Endometrial microvascular endothelial cells (primary cell): Measurements from ENCODE around the gene PXMP4. TPM values are rescaled to one million over a fixed set of nuclear protein-coding genes. Genes with fewer than 3 reads are reported as not detected.

Experiments used
- in situ Hi-C: cut with HindIII; loops from 2 replicates; pipeline ENCODE4 v1.10.0; 2017; ENCODE audit warnings: low sequenced_read_pairs, low pct_unique_long_range_greater_than_20kb; ENCODE audit errors: inconsistent ontology term
- total RNA-seq: library from RNA; depleted of rRNA; stranded (reverse); fragments of >200 nt; gene quantifications from one replicate; pipeline ENCODE4 v1.2.3, GENCODE V29; 2015; ENCODE audit errors: inconsistent ontology term

PXMP4 gene
- total RNA-seq, 1 donor from 2014 or later, result 7.7 TPM

- in situ Hi-C loops, result no loop called here
Observed at GRCh38 chr20:33687993-33688937, 31.8 kb downstream of the PXMP4 start.

DNA sequence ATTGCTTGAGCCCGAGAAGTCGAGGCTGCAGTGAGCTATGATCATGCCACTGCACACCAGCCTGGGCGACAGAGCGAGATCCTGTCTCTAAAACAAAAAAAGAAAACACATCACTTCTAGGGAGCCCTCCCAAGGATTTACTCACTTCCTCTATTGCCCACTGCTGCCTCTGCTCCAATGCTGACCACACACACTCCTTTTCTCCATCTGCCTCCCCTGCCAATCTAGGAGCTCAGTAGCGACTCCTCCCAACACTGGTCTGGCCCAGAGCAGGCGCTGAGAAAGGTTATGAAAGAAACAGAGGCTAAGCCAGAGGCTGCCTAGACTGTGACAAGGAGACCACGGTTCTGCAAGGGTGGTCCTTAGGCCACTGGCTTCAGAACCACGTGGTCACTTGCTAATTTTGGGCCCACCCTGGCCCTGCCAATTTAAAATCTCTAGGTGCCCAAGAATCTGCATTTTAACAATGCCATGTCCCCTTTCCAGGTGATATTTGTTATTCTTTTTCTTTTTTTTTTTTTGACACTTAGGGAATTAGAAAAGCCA, 32.7 kb downstream of the PXMP4 start:
- in situ Hi-C loops, result no loop called here

DNA sequence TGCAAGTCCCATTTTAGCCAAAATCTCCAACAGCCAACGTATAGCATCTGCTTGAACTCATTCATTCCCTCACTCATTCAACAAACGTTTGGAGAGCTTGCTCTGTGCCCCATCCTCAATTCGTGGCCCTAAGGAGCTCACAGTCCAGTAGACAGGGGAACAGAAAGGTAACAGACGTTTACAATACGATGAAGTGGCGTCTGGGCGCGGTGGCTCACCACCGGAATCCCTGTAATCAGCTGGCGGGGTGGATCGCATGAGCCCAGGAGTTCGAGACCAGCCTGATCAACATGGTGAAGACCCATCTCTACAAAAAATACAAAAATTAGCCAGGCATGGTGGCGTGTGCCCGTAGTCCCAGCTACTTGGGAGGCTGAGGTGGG, 33.1 kb downstream of the PXMP4 start:
- in situ Hi-C loops, result no loop called here

DNA sequence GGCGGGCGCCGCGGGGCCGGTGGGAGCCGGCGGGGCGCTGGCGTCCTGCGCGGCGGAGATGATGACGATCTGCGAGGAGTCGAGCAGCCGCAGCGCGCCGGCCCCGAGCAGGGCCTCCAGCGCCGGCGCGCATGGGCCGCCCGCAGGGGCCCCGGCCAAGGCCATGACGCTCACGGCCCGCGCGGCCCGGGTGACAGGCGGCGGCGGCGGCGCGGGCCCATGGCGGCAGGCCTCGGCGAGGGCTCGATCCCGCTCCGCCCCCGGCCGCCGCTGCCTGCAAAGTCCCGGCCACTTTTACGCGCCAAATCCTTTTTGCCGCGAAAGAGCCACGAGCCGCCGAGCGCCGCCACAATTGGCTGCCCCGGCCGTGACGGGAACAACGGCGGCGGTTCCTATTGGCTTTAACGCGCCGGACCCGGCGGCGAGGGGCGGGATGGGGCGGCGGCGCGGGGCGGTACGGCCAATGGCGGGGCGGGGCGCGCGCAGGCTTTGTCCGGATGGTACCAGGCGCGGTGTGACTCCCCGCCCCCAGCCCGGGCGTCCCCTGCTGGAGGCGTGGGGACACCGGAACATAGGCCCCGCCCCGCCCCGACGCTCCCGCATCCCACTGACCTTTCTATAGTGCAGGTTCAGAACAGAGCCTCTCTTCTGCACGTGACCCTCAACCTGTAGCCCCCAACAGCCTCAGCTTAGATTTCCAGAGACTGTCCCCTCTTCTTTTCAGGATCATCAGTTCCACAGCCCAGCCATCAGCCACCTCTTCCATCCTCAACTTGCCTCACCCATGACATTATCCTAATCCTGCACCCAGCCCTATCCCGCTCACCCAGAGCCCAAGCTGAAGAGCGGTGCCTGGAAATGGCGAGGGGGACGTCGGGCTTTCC, 33.8 kb downstream of the PXMP4 start, which contains the start of gene E2F1:
Gene E2F1 (minus strand): TSS at position 286 of the 884 bp plus-strand sequence. CDS start 121 bp downstream, at position 165.
- in situ Hi-C loops, result no loop called here

DNA sequence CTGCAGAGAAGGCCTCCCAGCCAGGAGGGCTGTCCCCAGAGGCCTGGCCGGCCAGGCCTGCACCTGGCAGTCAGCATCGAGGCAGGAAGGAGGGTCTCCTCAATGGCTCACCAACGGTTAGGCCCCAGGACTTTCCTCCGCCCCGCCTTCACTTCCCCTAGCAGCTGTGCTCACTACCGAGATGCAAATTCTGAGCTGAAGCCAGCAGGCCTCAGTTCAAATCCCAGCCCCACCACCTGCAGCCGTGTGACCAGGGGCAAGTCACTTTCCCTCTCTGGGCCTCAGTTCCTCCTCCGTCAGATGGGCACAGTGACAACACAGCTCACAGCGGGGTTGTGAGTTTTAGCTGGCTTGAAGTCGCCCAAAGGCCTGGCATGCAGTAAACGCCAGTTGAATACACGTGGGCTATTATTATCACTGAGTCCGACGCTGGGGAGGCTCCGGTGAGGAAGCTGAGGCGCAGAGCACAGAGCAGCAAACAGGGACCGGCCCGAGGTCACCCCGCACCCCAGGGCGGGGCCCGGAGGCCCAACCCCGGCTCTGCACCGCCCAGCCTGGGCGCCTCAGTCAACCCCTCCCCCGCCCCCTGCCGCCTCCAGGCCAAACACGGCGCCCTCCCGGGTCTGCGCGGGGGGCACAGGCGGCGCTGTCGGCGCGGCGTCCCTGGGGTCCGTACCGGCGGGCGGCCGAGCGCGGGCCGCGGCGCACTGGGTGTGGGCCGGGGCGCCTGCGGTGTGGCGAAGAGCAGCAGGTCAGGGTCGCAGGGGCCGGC, 34.6 kb downstream of the PXMP4 start:
- in situ Hi-C loops, result no loop called here

DNA sequence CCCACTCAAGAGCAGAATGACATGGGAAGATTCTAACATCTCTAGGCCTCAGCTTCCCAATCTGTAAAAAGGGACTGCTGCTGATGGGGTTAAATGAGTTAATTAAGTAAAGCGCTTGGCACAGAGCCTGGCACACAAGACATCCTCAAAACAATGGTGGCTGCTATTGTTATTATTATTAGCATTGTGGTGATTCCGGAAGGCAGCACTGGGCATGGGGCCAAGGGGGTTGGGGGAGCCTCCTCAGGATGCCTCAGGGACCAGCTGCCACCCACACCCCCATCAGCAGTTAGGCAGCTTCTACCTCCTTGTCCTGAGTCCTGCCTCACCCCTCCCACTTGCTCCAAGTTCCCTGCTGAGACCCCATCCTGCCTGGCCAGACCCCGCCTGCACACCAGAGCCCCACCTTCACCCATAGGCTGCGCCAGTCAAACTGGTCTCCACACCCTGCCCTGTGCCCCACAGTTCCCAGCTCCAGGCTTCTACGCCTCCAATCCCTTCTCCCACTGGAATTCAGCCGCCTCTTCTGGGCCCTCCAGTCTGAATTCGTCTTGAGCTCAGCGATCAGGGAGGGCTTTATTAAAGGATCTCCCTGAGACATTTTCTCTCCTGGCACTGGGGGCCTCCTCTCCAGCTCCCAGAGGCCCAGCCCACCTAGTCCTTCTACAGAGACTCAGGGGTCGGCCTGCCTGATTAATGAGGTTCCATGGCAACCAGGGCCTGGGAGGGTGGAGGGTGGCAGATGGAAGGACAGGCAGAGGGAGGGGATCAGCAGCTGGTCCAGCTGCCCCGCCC, 35.4 kb downstream of the PXMP4 start:
- in situ Hi-C loops, result no loop called here

- in situ Hi-C loops, result no loop called here
Observed at GRCh38 chr20:33681728-33682353, 38.3 kb downstream of the PXMP4 start.

GRCh38 chr20:33681288-33681687, 38.8 kb downstream of the PXMP4 start:
- in situ Hi-C loops, result no loop called here

DNA sequence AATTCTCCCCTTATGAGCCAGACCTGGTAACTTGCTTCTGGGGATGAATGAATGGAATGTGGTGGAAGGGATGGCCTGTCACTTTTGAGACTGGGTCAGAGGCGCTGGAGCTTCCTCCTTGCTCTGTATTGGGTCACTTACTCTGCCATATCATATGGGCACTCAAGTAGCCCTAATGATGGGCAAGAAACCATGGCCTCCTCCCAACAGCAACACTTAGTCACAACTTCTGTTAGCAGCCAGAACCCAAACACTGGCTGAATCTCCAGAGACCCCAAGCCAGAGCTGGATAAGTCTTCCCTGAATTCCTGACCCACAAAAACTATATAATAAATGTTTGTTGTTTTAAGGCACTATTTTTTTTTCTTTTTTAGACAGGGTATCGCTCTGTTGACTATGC, 39.4 kb downstream of the PXMP4 start:
- in situ Hi-C loops, result no loop called here

- in situ Hi-C loops, result no loop called here
Observed at GRCh38 chr20:33679758-33680485, 40.2 kb downstream of the PXMP4 start.

DNA sequence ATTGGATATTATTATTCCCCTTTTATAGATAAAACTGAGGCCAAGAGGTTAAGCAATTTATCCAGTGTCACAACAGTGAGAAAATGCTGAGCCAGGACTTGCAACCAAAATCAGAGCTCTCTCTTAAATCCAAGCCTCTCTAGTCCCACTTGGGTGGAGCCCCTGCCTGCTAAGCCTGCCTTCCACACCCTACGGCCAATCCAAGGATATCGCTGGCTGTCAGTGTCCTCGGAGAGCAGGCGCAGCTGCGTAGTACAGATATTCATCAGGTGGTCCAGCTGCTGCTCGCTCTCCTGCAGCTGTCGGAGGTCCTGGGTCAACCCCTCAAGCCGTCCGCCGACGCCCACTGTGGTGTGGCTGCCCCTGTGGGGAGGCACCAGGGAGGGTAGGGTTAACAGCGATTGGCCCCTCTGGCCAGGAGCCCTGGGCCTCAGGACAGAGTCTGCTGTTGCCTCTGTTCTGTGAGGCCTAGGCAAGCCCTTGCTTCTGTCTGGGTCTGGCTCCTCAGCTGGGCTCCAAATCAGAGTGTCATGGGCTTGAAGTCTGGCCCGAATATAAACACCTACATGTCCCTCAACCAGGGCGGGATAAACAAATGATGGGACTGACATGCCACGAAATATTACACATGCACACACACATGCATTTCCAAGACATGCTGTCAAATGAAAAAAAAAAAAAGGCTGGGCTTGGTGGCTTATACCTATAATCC, 42.0 kb downstream of the PXMP4 start:
- in situ Hi-C loops, result no loop called here

GRCh38 chr20:33676652-33677645, 43.2 kb downstream of the PXMP4 start:
- in situ Hi-C loops, result no loop called here

DNA sequence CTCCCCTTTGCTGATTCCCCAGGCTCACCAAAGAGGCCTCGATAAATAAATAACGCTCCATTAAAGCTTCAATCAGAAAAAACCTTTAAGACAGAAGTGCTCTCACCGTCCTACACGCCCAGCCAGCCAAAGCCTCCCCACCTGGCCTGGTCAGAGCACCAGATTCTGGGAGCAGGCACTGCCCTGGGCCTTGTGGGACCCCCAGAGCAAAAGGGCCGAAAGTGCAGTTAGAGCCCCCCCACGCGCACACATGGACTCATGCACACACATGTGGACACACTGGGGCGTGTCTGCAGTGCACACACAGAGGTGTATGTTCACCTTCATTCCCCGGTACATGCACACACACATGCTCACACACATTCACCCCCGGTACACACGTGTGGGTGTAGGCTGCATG, 44.0 kb downstream of the PXMP4 start:
- in situ Hi-C loops, result no loop called here

- in situ Hi-C loops, result no loop called here
Observed at GRCh38 chr20:33675136-33675959, 44.8 kb downstream of the PXMP4 start.
